IMR-90 (cell line): ENCODE measurements around the gene TMEM200A. TPM values are rescaled to one million over a fixed set of nuclear protein-coding genes. Genes with fewer than 3 reads are reported as not detected.

ENCODE experiments used
- ATAC-seq: fragments of 200-7000 bp; cut with Tn5 transposase; 2 replicates; pipeline ENCODE4 v1.9.1; 2020; ENCODE audit warnings: low read depth, mild to moderate bottlenecking, moderate library complexity
- BruUV-seq: library from RNA; stranded (reverse); fragments of 400-500 nt; replicated peaks from 2 replicates; lab custom pipeline; 2021; lab: Mats Ljungman, UMichigan
- CTCF ChIA-PET: fragments of 300-600 bp; formaldehyde crosslinking; extraction: SDS; loops from one replicate; lab custom pipeline; 2021; ENCODE audit warnings: antibody characterized with exemption; lab: Yijun Ruan, JAX
- POLR2A ChIA-PET: fragments of 300-600 bp; sonication (Branson Sonifier 250); formaldehyde crosslinking; loops from one replicate; lab custom pipeline; 2022; ENCODE audit warnings: antibody characterized with exemption; ENCODE audit not compliant: unreplicated experiment; lab: Charles Lee
- DNase-seq: peaks from one replicate; pipeline ENCODE4 v3.0.0; 2013
- H2AFZ ChIP-seq: replicated peaks from 2 replicates; pipeline ENCODE3; 2013; ENCODE audit warnings: low read length, mild to moderate bottlenecking; ENCODE audit not compliant: poor library complexity
- H2AK5ac ChIP-seq: 2 replicates; pipeline ENCODE4 v1.6.1; 2013; ENCODE audit warnings: low read depth, low read length, inconsistent platforms
- H2AK9ac ChIP-seq: replicated peaks from 2 replicates; pipeline ENCODE3; 2013; ENCODE audit warnings: mild to moderate bottlenecking, low read depth, low read length, moderate library complexity; ENCODE audit not compliant: poor library complexity
- H2BK120ac ChIP-seq: 2 replicates; pipeline ENCODE4 v1.6.1; 2013; ENCODE audit warnings: low read depth, low read length, inconsistent platforms
- H2BK15ac ChIP-seq: 3 replicates; pipeline ENCODE4 v1.6.1; 2013; ENCODE audit warnings: low read depth, low read length, inconsistent platforms
- H2BK20ac ChIP-seq: 2 replicates; pipeline ENCODE4 v1.6.1; 2013; ENCODE audit warnings: low read depth, mild to moderate bottlenecking, inconsistent platforms, low read length, moderate library complexity
- H2BK5ac ChIP-seq: 2 replicates; pipeline ENCODE4 v1.6.1; 2013; ENCODE audit warnings: mild to moderate bottlenecking, low read depth, low read length, inconsistent platforms; ENCODE audit not compliant: poor library complexity, severe bottlenecking
- H3K14ac ChIP-seq: replicated peaks from 2 replicates; pipeline ENCODE4 v1.6.1; 2013; ENCODE audit warnings: low read depth, low read length, inconsistent platforms
- H3K18ac ChIP-seq: 2 replicates; pipeline ENCODE4 v1.6.1; 2013; ENCODE audit warnings: low read depth, low read length, control low read depth
- H3K23ac ChIP-seq: 2 replicates; pipeline ENCODE4 v1.6.1; 2013; ENCODE audit warnings: low read depth, low read length, inconsistent platforms
- H3K27ac ChIP-seq: 2 replicates; pipeline ENCODE4 v1.5.1; 2013; ENCODE audit warnings: mild to moderate bottlenecking, control low read depth, low read length; ENCODE audit not compliant: insufficient read depth
- H3K27me3 ChIP-seq: 2 replicates; pipeline ENCODE4 v1.6.1; 2013; ENCODE audit warnings: low read length; ENCODE audit not compliant: control insufficient read depth, insufficient read depth
- H3K36me3 ChIP-seq: 2 replicates; pipeline ENCODE4 v1.6.1; 2013; ENCODE audit warnings: low read length, mixed read lengths; ENCODE audit not compliant: control insufficient read depth, insufficient read depth
- H3K4ac ChIP-seq: 2 replicates; pipeline ENCODE4 v1.6.1; 2013; ENCODE audit warnings: low read depth, low read length, inconsistent platforms
- H3K4me1 ChIP-seq: 2 replicates; pipeline ENCODE4 v1.6.1; 2013; ENCODE audit warnings: low read length, mixed read lengths; ENCODE audit not compliant: control insufficient read depth, insufficient read depth
- H3K4me2 ChIP-seq: 2 replicates; pipeline ENCODE4 v1.6.1; 2013; ENCODE audit warnings: low read depth, mild to moderate bottlenecking, control low read depth, low read length, moderate library complexity
- H3K4me3 ChIP-seq: 2 replicates; pipeline ENCODE4 v1.5.1; 2013; ENCODE audit warnings: low read depth, mild to moderate bottlenecking, control low read depth, low read length, moderate library complexity; ENCODE audit not compliant: insufficient read depth
- H3K56ac ChIP-seq: 2 replicates; pipeline ENCODE4 v1.6.1; 2013; ENCODE audit warnings: low read length, inconsistent platforms; ENCODE audit not compliant: insufficient read depth; ENCODE audit errors: extremely low read depth
- H3K79me1 ChIP-seq, 2 experiments: 2 replicates each; pipeline ENCODE4 v1.6.1; 2013; ENCODE audit warnings: low read length in 2 of 2, inconsistent platforms in 1 of 2, low read depth in 1 of 2
- H3K9ac ChIP-seq: 2 replicates; pipeline ENCODE4 v1.6.1; 2013; ENCODE audit warnings: low read depth, low read length, control low read depth
- H3K9me1 ChIP-seq: 2 replicates; pipeline ENCODE4 v1.6.1; 2013; ENCODE audit warnings: low read length, inconsistent platforms; ENCODE audit not compliant: insufficient read depth
- H3K9me3 ChIP-seq: 2 replicates; pipeline ENCODE4 v1.6.1; 2013; ENCODE audit warnings: low read length; ENCODE audit not compliant: control insufficient read depth, insufficient read depth
- H4K20me1 ChIP-seq: 2 replicates; pipeline ENCODE4 v1.6.1; 2013; ENCODE audit warnings: low read length, inconsistent platforms; ENCODE audit not compliant: insufficient read depth
- H4K5ac ChIP-seq: 2 replicates; pipeline ENCODE4 v1.6.1; 2013; ENCODE audit warnings: mild to moderate bottlenecking, low read depth, low read length, control low read depth
- H4K8ac ChIP-seq, 2 experiments: 2 replicates each; pipeline ENCODE4 v1.6.1; 2013; ENCODE audit warnings: low read depth in 2 of 2, low read length in 2 of 2, control low read depth in 1 of 2, inconsistent platforms in 1 of 2
- H4K91ac ChIP-seq: 2 replicates; pipeline ENCODE4 v1.6.1; 2013; ENCODE audit warnings: low read depth, low read length, inconsistent platforms; ENCODE audit not compliant: insufficient read depth
- CEBPB ChIP-seq: IDR thresholded peaks from 2 replicates; pipeline ENCODE4 v1.6.1; 2012; ENCODE audit warnings: low read depth, low read length, improper control_type of control experiment
- MAFK ChIP-seq: IDR thresholded peaks from 2 replicates; pipeline ENCODE4 v1.6.1; 2012; ENCODE audit warnings: low read depth, low read length, improper control_type of control experiment
- MAZ ChIP-seq: IDR thresholded peaks from 2 replicates; pipeline ENCODE4 v1.6.1; 2012; ENCODE audit warnings: low read depth, mild to moderate bottlenecking, low read length, improper control_type of control experiment, moderate library complexity, borderline replicate concordance
- MXI1 ChIP-seq: IDR thresholded peaks from 2 replicates; pipeline ENCODE4 v1.6.1; 2012; ENCODE audit warnings: low read depth, mild to moderate bottlenecking, low read length, moderate library complexity, borderline replicate concordance
- RAD21 ChIP-seq: IDR thresholded peaks from 2 replicates; pipeline ENCODE4 v1.6.1; 2012; ENCODE audit warnings: low read length, improper control_type of control experiment
- RCOR1 ChIP-seq: IDR thresholded peaks from 2 replicates; pipeline ENCODE4 v1.6.1; 2012; ENCODE audit warnings: mild to moderate bottlenecking, low read length, improper control_type of control experiment; ENCODE audit not compliant: insufficient replicate concordance
- WGBS, 2 experiments: methylation state at CpG; one replicate each; pipeline versions ENCODE4 v1.1.5 to v1.1.7; 2013; ENCODE audit warnings: missing lambda C conversion rate in 2 of 2; ENCODE audit not compliant: insufficient read length in 1 of 2; ENCODE audit errors: extremely low coverage in 2 of 2; 5-methylcytosine and 5-hydroxymethylcytosine counted together
- dilution Hi-C: fragments of 300-500 bp; cut with HindIII; formaldehyde crosslinking; loops from one replicate; pipeline ENCODE4 v1.14.3; 2018; ENCODE audit warnings: low sequenced_read_pairs; ENCODE audit not compliant: unreplicated experiment
- in situ Hi-C: fragments of 300-500 bp; cut with MboI; formaldehyde crosslinking; loops from 3 replicates; pipeline ENCODE4 v1.14.3; 2019; ENCODE audit warnings: low sequenced_read_pairs, inconsistent platforms, mixed read lengths
- intact Hi-C: fragments of 100-400 bp; cut with micrococcal nuclease; formaldehyde crosslinking; loops from 2 replicates; pipeline ENCODE4 v1.10.0; 2022
- polyA plus RNA-seq, 3 experiments: library from polyadenylated mRNA; depleted of rRNA; stranded (reverse); fragments of >200 nt; gene quantifications; 2 replicates each; pipeline ENCODE4 v1.2.3, GENCODE V29; 2012; ENCODE audit warnings: low replicate concordance in 1 of 3
- total RNA-seq: library from RNA; depleted of rRNA; stranded (reverse); fragments of >200 nt; gene quantifications from 2 replicates; pipeline ENCODE4 v1.2.3, GENCODE V29; 2012
- TF ChIP-seq, protein P1 (sequence below): fragments of 150-350 bp; IDR thresholded peaks from 2 replicates; pipeline ENCODE4 v1.6.1; 2017; ENCODE audit warnings: mild to moderate bottlenecking, antibody characterized with exemption, low read length, low read depth
- TF ChIP-seq, protein P2 (sequence below): conservative IDR thresholded peaks from 2 replicates; pipeline ENCODE4 v1.5.1; 2012; ENCODE audit warnings: mild to moderate bottlenecking, low read depth, low read length, improper control_type of control experiment

The TMEM200A gene
- total and polyA plus RNA-seq, 2 of the 4 experiments (the other 2 are of a cell fraction) = 22.8 to 37.1 TPM

DNA sequence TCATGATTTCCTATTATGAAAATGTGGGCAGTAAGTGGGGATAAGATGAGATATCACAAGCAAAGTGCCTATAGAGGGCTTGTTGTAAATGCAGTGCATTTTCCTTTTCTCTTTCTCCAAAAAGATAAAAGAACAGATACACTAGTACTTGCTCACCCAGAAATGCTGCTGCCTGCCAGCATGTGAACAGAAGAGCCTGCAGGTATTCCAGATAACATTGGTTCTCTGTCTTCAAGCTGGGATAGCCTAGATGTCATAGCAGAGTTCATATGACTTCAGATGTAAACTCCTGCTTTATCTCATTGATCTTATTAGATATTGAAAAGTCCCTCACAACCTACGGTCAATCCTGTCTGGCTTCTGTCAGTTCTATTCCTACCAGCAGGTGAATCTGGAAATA lies 123.7 kb downstream of the TMEM200A start:
- CTCF ChIA-PET = no interaction called here
- intact Hi-C loops = no loop called here

More for the DNA sequence above, 123.7 kb downstream of the TMEM200A start:
- H3K79me1 ChIP-seq = no peaks in the 10 kb centered on the region
- H2BK15ac ChIP-seq = no peak overlapping the region
- no peak overlapping the region for H2AK5ac ChIP-seq
- H2AK9ac ChIP-seq = no peak overlapping the region
- no peak overlapping the region for H2BK120ac ChIP-seq
- H3K18ac ChIP-seq = no peak overlapping the region
- no peak overlapping the region for H3K23ac ChIP-seq
- no peaks in the 10 kb centered on the region; the same call in 1 of the 2 replicates for H3K4me1 ChIP-seq
- H3K27me3 ChIP-seq = no peaks in the 10 kb centered on the region; the same call in 1 of the 2 replicates
- no peak overlapping the region for H4K5ac ChIP-seq
- H3K9ac ChIP-seq = no peak overlapping the region
- WGBS, 2 experiments = no CpG with 5 or more reads among the region's 1 CpG
- H3K4me2 ChIP-seq = no peak overlapping the region
- no peak overlapping the region for H2BK20ac ChIP-seq
- no peak overlapping the region for H2BK5ac ChIP-seq
- H2AFZ ChIP-seq = no peak overlapping the region
- no peak overlapping the region for H4K91ac ChIP-seq
- DNase-seq = no peak
- dilution Hi-C loops = no loop called here
- H3K36me3 ChIP-seq = no peaks in the 10 kb centered on the region
- ATAC-seq = no peak
- no peaks in the 10 kb centered on the region for H3K9me1 ChIP-seq
- no peak overlapping the region for H3K27ac ChIP-seq
- POLR2A ChIA-PET = no interaction called here
- no peak overlapping the region for H4K8ac ChIP-seq
- no peak overlapping the region for H3K4me3 ChIP-seq
- no peak for TF ChIP-seq RAD21
- no peak for TF ChIP-seq CEBPB
- TF ChIP-seq, protein P1, sequence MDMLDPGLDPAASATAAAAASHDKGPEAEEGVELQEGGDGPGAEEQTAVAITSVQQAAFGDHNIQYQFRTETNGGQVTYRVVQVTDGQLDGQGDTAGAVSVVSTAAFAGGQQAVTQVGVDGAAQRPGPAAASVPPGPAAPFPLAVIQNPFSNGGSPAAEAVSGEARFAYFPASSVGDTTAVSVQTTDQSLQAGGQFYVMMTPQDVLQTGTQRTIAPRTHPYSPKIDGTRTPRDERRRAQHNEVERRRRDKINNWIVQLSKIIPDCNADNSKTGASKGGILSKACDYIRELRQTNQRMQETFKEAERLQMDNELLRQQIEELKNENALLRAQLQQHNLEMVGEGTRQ = no peak
- no peak for TF ChIP-seq MAFK
- no peak for TF ChIP-seq MXI1
- TF ChIP-seq RCOR1 = no peak
- no peak for TF ChIP-seq MAZ
- TF ChIP-seq, protein P2, sequence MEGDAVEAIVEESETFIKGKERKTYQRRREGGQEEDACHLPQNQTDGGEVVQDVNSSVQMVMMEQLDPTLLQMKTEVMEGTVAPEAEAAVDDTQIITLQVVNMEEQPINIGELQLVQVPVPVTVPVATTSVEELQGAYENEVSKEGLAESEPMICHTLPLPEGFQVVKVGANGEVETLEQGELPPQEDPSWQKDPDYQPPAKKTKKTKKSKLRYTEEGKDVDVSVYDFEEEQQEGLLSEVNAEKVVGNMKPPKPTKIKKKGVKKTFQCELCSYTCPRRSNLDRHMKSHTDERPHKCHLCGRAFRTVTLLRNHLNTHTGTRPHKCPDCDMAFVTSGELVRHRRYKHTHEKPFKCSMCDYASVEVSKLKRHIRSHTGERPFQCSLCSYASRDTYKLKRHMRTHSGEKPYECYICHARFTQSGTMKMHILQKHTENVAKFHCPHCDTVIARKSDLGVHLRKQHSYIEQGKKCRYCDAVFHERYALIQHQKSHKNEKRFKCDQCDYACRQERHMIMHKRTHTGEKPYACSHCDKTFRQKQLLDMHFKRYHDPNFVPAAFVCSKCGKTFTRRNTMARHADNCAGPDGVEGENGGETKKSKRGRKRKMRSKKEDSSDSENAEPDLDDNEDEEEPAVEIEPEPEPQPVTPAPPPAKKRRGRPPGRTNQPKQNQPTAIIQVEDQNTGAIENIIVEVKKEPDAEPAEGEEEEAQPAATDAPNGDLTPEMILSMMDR = no peak
- no peak overlapping the region for H3K4ac ChIP-seq
- no TSS peak for BruUV-seq
- no peaks in the 10 kb centered on the region; the same call in 1 of the 2 replicates for H3K9me3 ChIP-seq
- no peak overlapping the region for H3K14ac ChIP-seq
- H3K56ac ChIP-seq = no peak overlapping the region
- H4K20me1 ChIP-seq = no peaks in the 10 kb centered on the region
- in situ Hi-C loops = no loop called here
